PC-9 (cell line): ENCODE measurements around the gene ARFGAP3. TPM values are rescaled to one million over a fixed set of nuclear protein-coding genes. Genes with fewer than 3 reads are reported as not detected.

Source experiments
- BruUV-seq: library from RNA; stranded (reverse); fragments of 400-500 nt; replicated peaks from 2 replicates; lab custom pipeline; 2021; lab: Mats Ljungman, UMichigan
- CTCF ChIA-PET: fragments of 300-600 bp; sonication (Branson Sonifier 250); formaldehyde crosslinking; loops from one replicate; lab custom pipeline; 2022; ENCODE audit warnings: antibody characterized with exemption; lab: Charles Lee
- POLR2A ChIA-PET: fragments of 300-600 bp; sonication (Branson Sonifier 250); formaldehyde crosslinking; loops from one replicate; lab custom pipeline; 2022; ENCODE audit warnings: antibody characterized with exemption; ENCODE audit not compliant: unreplicated experiment; lab: Charles Lee
- DNase-seq, 2 experiments: peaks; one replicate each; pipeline versions ENCODE4 v3.0.0 to v3.0.0-alpha.2; 2015 to 2022; ENCODE audit warnings: mixed read lengths in 1 of 2
- H2AFZ ChIP-seq: fragments of 200-600 bp; sonication (generic); 2 replicates; pipeline ENCODE4 v1.8.1; 2017; ENCODE audit warnings: antibody characterized with exemption
- H3F3A ChIP-seq: fragments of 200-600 bp; sonication (generic); 2 replicates; pipeline ENCODE4 v1.8.1; 2017; ENCODE audit warnings: antibody characterized with exemption, mild to moderate bottlenecking, low read depth; ENCODE audit not compliant: insufficient read depth
- H3K27ac ChIP-seq: fragments of 200-600 bp; sonication (generic); 2 replicates; pipeline ENCODE4 v1.6.1; 2016; ENCODE audit warnings: mixed run types
- H3K27me3 ChIP-seq: fragments of 200-600 bp; sonication (generic); 2 replicates; pipeline ENCODE4 v1.6.1; 2016; ENCODE audit warnings: low read depth, mixed run types; ENCODE audit not compliant: insufficient read depth
- H3K36me3 ChIP-seq: fragments of 200-600 bp; sonication (generic); 2 replicates; pipeline ENCODE4 v1.6.1; 2016; ENCODE audit warnings: low read depth, mixed run types
- H3K4me1 ChIP-seq: fragments of 200-600 bp; sonication (generic); replicated peaks from 2 replicates; pipeline ENCODE4 v1.6.1; 2016; ENCODE audit warnings: mixed run types; ENCODE audit not compliant: insufficient read depth
- H3K4me2 ChIP-seq: fragments of 200-600 bp; sonication (generic); 2 replicates; pipeline ENCODE4 v1.6.1; 2017; ENCODE audit warnings: mixed run types
- H3K4me3 ChIP-seq: fragments of 200-600 bp; sonication (generic); 2 replicates; pipeline ENCODE4 v1.6.1; 2016; ENCODE audit warnings: mixed run types
- H3K79me2 ChIP-seq: fragments of 200-600 bp; sonication (generic); 2 replicates; pipeline ENCODE4 v1.6.1; 2017; ENCODE audit warnings: low read depth, mixed run types
- H3K9me2 ChIP-seq: fragments of 200-600 bp; sonication (generic); 2 replicates; pipeline ENCODE4 v1.8.1; 2017; ENCODE audit warnings: mild to moderate bottlenecking; ENCODE audit not compliant: insufficient read depth
- H3K9me3 ChIP-seq: fragments of 200-600 bp; sonication (generic); 2 replicates; pipeline ENCODE4 v1.8.1; 2016; ENCODE audit warnings: low read depth; ENCODE audit not compliant: insufficient read depth
- H4K20me1 ChIP-seq: fragments of 200-600 bp; sonication (generic); 2 replicates; pipeline ENCODE4 v1.8.1; 2017; ENCODE audit not compliant: insufficient read depth
- CTCF ChIP-seq: fragments of 200-600 bp; sonication (generic); conservative IDR thresholded peaks from 2 replicates; pipeline ENCODE4 v1.6.1; 2017; ENCODE audit warnings: mixed run types, antibody characterized with exemption, mild to moderate bottlenecking, moderate library complexity
- EZH2 ChIP-seq: fragments of 200-600 bp; sonication (generic); IDR thresholded peaks from 2 replicates; pipeline ENCODE4 v1.8.0; 2017; ENCODE audit warnings: antibody characterized with exemption, low read depth
- intact Hi-C: fragments of 100-400 bp; cut with micrococcal nuclease; formaldehyde crosslinking; loops from one replicate; pipeline ENCODE4 v1.10.0; 2022; ENCODE audit not compliant: unreplicated experiment
- total RNA-seq: library from RNA; stranded (reverse); gene quantifications from 2 replicates; pipeline ENCODE4 v1.2.3, GENCODE V29; 2021

Gene ARFGAP3
- total RNA-seq, 1 experiment from 2014 or later = 29.1 TPM

- peaks cover 28% of the 10 kb centered on the region for H3K79me2 ChIP-seq
- H3F3A ChIP-seq = no peaks in the 10 kb centered on the region
- H3K4me1 ChIP-seq = no peaks in the 10 kb centered on the region
- H3K27me3 ChIP-seq = no peaks in the 10 kb centered on the region
- H4K20me1 ChIP-seq = peaks cover 18% of the 10 kb centered on the region
- DNase-seq = no peak
- H3K9me3 ChIP-seq = no peaks in the 10 kb centered on the region
- peaks cover 19% of the 10 kb centered on the region; the same call in 1 of the 2 replicates for H3K36me3 ChIP-seq
- no peak overlapping the region for H2AFZ ChIP-seq
- H3K4me2 ChIP-seq = no peak overlapping the region
- no peak overlapping the region for H3K4me3 ChIP-seq
- TF ChIP-seq EZH2 (no peak), CTCF (no peak)
- POLR2A ChIA-PET = interaction anchor here (0.6 kb wide), 1 partner anchor 30 kb away, joined by 9 read pairs; no protein-coding TSS in a partner anchor
- no peaks in the 10 kb centered on the region for H3K9me2 ChIP-seq
- intact Hi-C loops = no loop called here
- CTCF ChIA-PET = no interaction called here
- BruUV-seq = no TSS peak
- no peak overlapping the region for H3K27ac ChIP-seq
Measured at GRCh38 chr22:42904050-42904449, 47.0 kb upstream of the ARFGAP3 start.

- no TSS peak for BruUV-seq
- no peak for DNase-seq
- H3K36me3 ChIP-seq = peaks cover 19% of the 10 kb centered on the region; the same call in 1 of the 2 replicates
- H3K79me2 ChIP-seq = peaks cover 26% of the 10 kb centered on the region
- H3K27ac ChIP-seq = no peak overlapping the region
- no peak overlapping the region for H3K4me2 ChIP-seq
- no peaks in the 10 kb centered on the region for H3K27me3 ChIP-seq
- no peaks in the 10 kb centered on the region for H3K9me2 ChIP-seq
- H2AFZ ChIP-seq = no peak overlapping the region
- no peaks in the 10 kb centered on the region for H3K4me1 ChIP-seq
- POLR2A ChIA-PET = no interaction called here
- H3K4me3 ChIP-seq = no peak overlapping the region
- H3K9me3 ChIP-seq = no peaks in the 10 kb centered on the region
- CTCF ChIA-PET = no interaction called here
- peaks cover 18% of the 10 kb centered on the region for H4K20me1 ChIP-seq
- H3F3A ChIP-seq = no peaks in the 10 kb centered on the region
- intact Hi-C loops = no loop called here
- TF ChIP-seq CTCF (no peak), EZH2 (no peak)
Measured at GRCh38 chr22:42902875-42903510, 45.9 kb upstream of the ARFGAP3 start.

- H3K4me3 ChIP-seq = no peak overlapping the region
- no peaks in the 10 kb centered on the region for H3K4me1 ChIP-seq
- no TSS peak for BruUV-seq
- H3K27me3 ChIP-seq = no peaks in the 10 kb centered on the region
- no peak for TF ChIP-seq EZH2
- TF ChIP-seq CTCF = peak; percentile 54
- H2AFZ ChIP-seq = no peak overlapping the region
- H3K79me2 ChIP-seq = peaks cover 24% of the 10 kb centered on the region
- peaks cover 24% of the 10 kb centered on the region for H4K20me1 ChIP-seq
- no peaks in the 10 kb centered on the region for H3F3A ChIP-seq
- intact Hi-C loops = no loop called here
- no peak overlapping the region for H3K27ac ChIP-seq
- H3K4me2 ChIP-seq = no peak overlapping the region
- no peak for DNase-seq
- peaks cover 14% of the 10 kb centered on the region; the same call in 1 of the 2 replicates for H3K36me3 ChIP-seq
- CTCF ChIA-PET = no interaction called here
- no peaks in the 10 kb centered on the region for H3K9me3 ChIP-seq
- H3K9me2 ChIP-seq = no peaks in the 10 kb centered on the region
- POLR2A ChIA-PET = interaction anchor here (0.6 to 0.7 kb wide), 2 partner anchors 70 to 93 kb away, joined by 3 read pairs; no protein-coding TSS in a partner anchor
Measured at GRCh38 chr22:42901790-42902508, 44.9 kb upstream of the ARFGAP3 start.
